Measurements from ENCODE around the gene POSTN.

- TF ChIP-seq CTCF (IDR thresholded peaks at IDR 0.05) (no peak), POLR2AphosphoS5 (IDR thresholded peaks at IDR 0.05) (no peak), POLR2A (IDR thresholded peaks at IDR 0.05) (no peak)
Observed at GRCh38 chr13:37595162-37595561, 3.4 kb downstream of the POSTN start.
